Measurements from ENCODE around the gene LRP1.

DNA sequence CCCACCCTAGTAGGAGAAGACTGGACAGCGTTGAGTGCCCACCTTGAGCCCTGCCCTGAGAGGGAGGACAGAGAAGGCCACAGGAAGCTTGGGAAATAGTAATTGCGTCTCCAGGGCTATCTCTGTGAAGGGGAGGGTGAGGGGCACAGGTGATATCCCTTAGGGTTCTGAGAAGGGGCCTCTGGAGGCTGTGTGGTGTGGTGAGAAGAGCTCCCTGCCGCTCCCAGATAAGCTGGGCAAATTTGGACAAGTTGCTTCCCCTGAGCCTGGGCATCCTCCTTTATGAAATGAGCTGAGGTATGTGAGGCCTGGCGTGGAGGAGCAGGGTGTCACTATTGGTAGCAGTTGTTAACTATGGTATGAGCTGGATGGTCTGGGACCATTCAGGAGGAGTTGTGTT is 42.6 kb downstream of the LRP1 start:
- TF ChIP-seq, protein P1, sequence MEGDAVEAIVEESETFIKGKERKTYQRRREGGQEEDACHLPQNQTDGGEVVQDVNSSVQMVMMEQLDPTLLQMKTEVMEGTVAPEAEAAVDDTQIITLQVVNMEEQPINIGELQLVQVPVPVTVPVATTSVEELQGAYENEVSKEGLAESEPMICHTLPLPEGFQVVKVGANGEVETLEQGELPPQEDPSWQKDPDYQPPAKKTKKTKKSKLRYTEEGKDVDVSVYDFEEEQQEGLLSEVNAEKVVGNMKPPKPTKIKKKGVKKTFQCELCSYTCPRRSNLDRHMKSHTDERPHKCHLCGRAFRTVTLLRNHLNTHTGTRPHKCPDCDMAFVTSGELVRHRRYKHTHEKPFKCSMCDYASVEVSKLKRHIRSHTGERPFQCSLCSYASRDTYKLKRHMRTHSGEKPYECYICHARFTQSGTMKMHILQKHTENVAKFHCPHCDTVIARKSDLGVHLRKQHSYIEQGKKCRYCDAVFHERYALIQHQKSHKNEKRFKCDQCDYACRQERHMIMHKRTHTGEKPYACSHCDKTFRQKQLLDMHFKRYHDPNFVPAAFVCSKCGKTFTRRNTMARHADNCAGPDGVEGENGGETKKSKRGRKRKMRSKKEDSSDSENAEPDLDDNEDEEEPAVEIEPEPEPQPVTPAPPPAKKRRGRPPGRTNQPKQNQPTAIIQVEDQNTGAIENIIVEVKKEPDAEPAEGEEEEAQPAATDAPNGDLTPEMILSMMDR (IDR thresholded peaks at IDR 0.05; ENCODE audit: poor library complexity), result no peak
- TF ChIP-seq EZH2phosphoT487 (IDR thresholded peaks at IDR 0.05; ENCODE audit: low read depth, severe bottlenecking, unreplicated experiment), result no peak
- no peak for TF ChIP-seq EZH2 (IDR thresholded peaks at IDR 0.05; ENCODE audit: borderline replicate concordance)
